ENCODE measurements around the gene NAIF1.
"Not testable (repeated sequence)": the region's sequence is repeated elsewhere in the genome, so short reads cannot be mapped to it uniquely, and the experiment has no call there.

The NAIF1 gene

GRCh38 chr9:128057724-128058409 is 9.3 kb downstream of the NAIF1 start:
- no peak for TF ChIP-seq JUND (IDR thresholded peaks at IDR 0.05; ENCODE audit: low read depth)
- in situ Hi-C loops (cut with HindIII; ENCODE audit: low pct_unique_long_range_greater_than_20kb, low sequenced_read_pairs), result no loop called here
- DNase-seq (ENCODE audit: low read depth in 1 of 2, low spot score in 1 of 2), result no peak

GRCh38 chr9:128056887-128057723 is 10.0 kb downstream of the NAIF1 start:
- DNase-seq (ENCODE audit: low read depth in 1 of 2, low spot score in 1 of 2), result peak in 1 of 2 experiments; percentile 47
- TF ChIP-seq JUND (IDR thresholded peaks at IDR 0.05; ENCODE audit: low read depth), result no peak
- in situ Hi-C loops (cut with HindIII; ENCODE audit: low pct_unique_long_range_greater_than_20kb, low sequenced_read_pairs), result no loop called here

- DNase-seq (ENCODE audit: low read depth in 1 of 2, low spot score in 1 of 2), result no peak
- in situ Hi-C loops (cut with HindIII; ENCODE audit: low pct_unique_long_range_greater_than_20kb, low sequenced_read_pairs), result no loop called here
- no peak for TF ChIP-seq JUND (IDR thresholded peaks at IDR 0.05; ENCODE audit: low read depth)
Observed at GRCh38 chr9:128056086-128056485, 11.0 kb downstream of the NAIF1 start.

- in situ Hi-C loops (cut with HindIII; ENCODE audit: low pct_unique_long_range_greater_than_20kb, low sequenced_read_pairs), result no loop called here
- TF ChIP-seq JUND (IDR thresholded peaks at IDR 0.05; ENCODE audit: low read depth), result no peak
- peak in 1 of 2 experiments; percentile 48 for DNase-seq (ENCODE audit: low read depth in 1 of 2, low spot score in 1 of 2)
Observed at GRCh38 chr9:128055344-128056040, 11.6 kb downstream of the NAIF1 start.

- in situ Hi-C loops (cut with HindIII; ENCODE audit: low pct_unique_long_range_greater_than_20kb, low sequenced_read_pairs), result no loop called here
- no peak for TF ChIP-seq JUND (IDR thresholded peaks at IDR 0.05; ENCODE audit: low read depth)
- no peak for DNase-seq (ENCODE audit: low read depth in 1 of 2, low spot score in 1 of 2)
Observed at GRCh38 chr9:128054087-128054486, 13.0 kb downstream of the NAIF1 start.

GRCh38 chr9:128053560-128053959 is 13.6 kb downstream of the NAIF1 start:
- no peak for DNase-seq (ENCODE audit: low read depth in 1 of 2, low spot score in 1 of 2)
- in situ Hi-C loops (cut with HindIII; ENCODE audit: low pct_unique_long_range_greater_than_20kb, low sequenced_read_pairs), result no loop called here
- no peak for TF ChIP-seq JUND (IDR thresholded peaks at IDR 0.05; ENCODE audit: low read depth)

GRCh38 chr9:128051932-128052709 is 15.0 kb downstream of the NAIF1 start:
- DNase-seq (ENCODE audit: low read depth in 1 of 2, low spot score in 1 of 2), result no peak
- TF ChIP-seq JUND (IDR thresholded peaks at IDR 0.05; ENCODE audit: low read depth), result no peak
- in situ Hi-C loops (cut with HindIII; ENCODE audit: low pct_unique_long_range_greater_than_20kb, low sequenced_read_pairs), result no loop called here

- TF ChIP-seq JUND (IDR thresholded peaks at IDR 0.05; ENCODE audit: low read depth), result no peak
- in situ Hi-C loops (cut with HindIII; ENCODE audit: low pct_unique_long_range_greater_than_20kb, low sequenced_read_pairs), result no loop called here
- no peak for DNase-seq (ENCODE audit: low read depth in 1 of 2, low spot score in 1 of 2)
Observed at GRCh38 chr9:128049843-128050242, 17.3 kb downstream of the NAIF1 start.

GRCh38 chr9:128048663-128049062 is 18.5 kb downstream of the NAIF1 start:
- no peak for DNase-seq (ENCODE audit: low read depth in 1 of 2, low spot score in 1 of 2)
- in situ Hi-C loops (cut with HindIII; ENCODE audit: low pct_unique_long_range_greater_than_20kb, low sequenced_read_pairs), result no loop called here
- no peak for TF ChIP-seq JUND (IDR thresholded peaks at IDR 0.05; ENCODE audit: low read depth)

GRCh38 chr9:128047231-128047630 is 19.9 kb downstream of the NAIF1 start:
- in situ Hi-C loops (cut with HindIII; ENCODE audit: low pct_unique_long_range_greater_than_20kb, low sequenced_read_pairs), result no loop called here
- peak in 1 of 2 experiments; percentile 80 for DNase-seq (ENCODE audit: low read depth in 1 of 2, low spot score in 1 of 2)
- no peak for TF ChIP-seq JUND (IDR thresholded peaks at IDR 0.05; ENCODE audit: low read depth)

- TF ChIP-seq JUND (IDR thresholded peaks at IDR 0.05; ENCODE audit: low read depth), result no peak
- in situ Hi-C loops (cut with HindIII; ENCODE audit: low pct_unique_long_range_greater_than_20kb, low sequenced_read_pairs), result no loop called here
- DNase-seq (ENCODE audit: low read depth in 1 of 2, low spot score in 1 of 2), result no peak
Observed at GRCh38 chr9:128045831-128046230, 21.3 kb downstream of the NAIF1 start.

- in situ Hi-C loops (cut with HindIII; ENCODE audit: low pct_unique_long_range_greater_than_20kb, low sequenced_read_pairs); DNase-seq (ENCODE audit: low read depth in 1 of 2, low spot score in 1 of 2): not testable (repeated sequence)
Observed at GRCh38 chr9:128045409-128045808, 21.7 kb downstream of the NAIF1 start.

Data from T47D (cell line).